Thoracic aorta (tissue), 2 donors: ENCODE data around the gene INHBE. TPM values are rescaled to one million over a fixed set of nuclear protein-coding genes. Genes with fewer than 3 reads are reported as not detected.

Experiments used
- ATAC-seq: fragments of 150-250 bp; one replicate; pipeline ENCODE4 v1.8.0; 2017; ENCODE audit warnings: low read depth; ENCODE audit not compliant: insufficient number of reproducible peaks, low FRiP score
- DNase-seq: peaks from one replicate; pipeline ENCODE4 v3.0.0-alpha.2; 2020; ENCODE audit warnings: low spot score
- H3K27ac ChIP-seq, 2 donors: fragments of 200-600 bp; sonication (generic); 1 replicate in 1 of 2; 2 replicates in 1 of 2; pipeline ENCODE4 v1.5.1; 2016; ENCODE audit warnings: mild to moderate bottlenecking in 2 of 2, moderate library complexity in 2 of 2
- H3K27me3 ChIP-seq: fragments of 200-600 bp; sonication (generic); replicated peaks from 2 replicates; pipeline ENCODE4 v1.6.0; 2016; ENCODE audit warnings: mild to moderate bottlenecking; ENCODE audit not compliant: insufficient read depth
- H3K36me3 ChIP-seq: fragments of 200-600 bp; sonication (generic); one replicate; pipeline ENCODE4 v1.5.1; 2016
- H3K4me1 ChIP-seq, 2 donors: fragments of 200-600 bp; sonication (generic); 1 replicate in 1 of 2; 2 replicates in 1 of 2; pipeline versions ENCODE4 v1.5.1 to v1.6.0; 2016; ENCODE audit warnings: low read depth in 2 of 2, mild to moderate bottlenecking in 1 of 2; ENCODE audit not compliant: control insufficient read depth in 1 of 2
- H3K4me3 ChIP-seq: fragments of 200-600 bp; sonication (generic); 2 replicates; pipeline ENCODE4 v1.5.1; 2016; ENCODE audit warnings: mild to moderate bottlenecking
- H3K9me3 ChIP-seq: fragments of 200-600 bp; sonication (generic); 2 replicates; pipeline ENCODE4 v1.5.1; 2016
- total RNA-seq, 2 donors: library from RNA; depleted of rRNA; stranded (reverse); fragments of >200 nt; gene quantifications; one replicate each; pipeline versions ENCODE4 v1.1.0 to v1.2.3, GENCODE V29; 2016
- TF ChIP-seq, protein P1 (sequence below): fragments of 200-600 bp; sonication (generic); IDR thresholded peaks from one replicate; pipeline ENCODE4 v1.5.1; 2019; ENCODE audit warnings: antibody characterized with exemption

The INHBE gene
- total RNA-seq, 2 donors from 2014 or later, result not detected

DNA sequence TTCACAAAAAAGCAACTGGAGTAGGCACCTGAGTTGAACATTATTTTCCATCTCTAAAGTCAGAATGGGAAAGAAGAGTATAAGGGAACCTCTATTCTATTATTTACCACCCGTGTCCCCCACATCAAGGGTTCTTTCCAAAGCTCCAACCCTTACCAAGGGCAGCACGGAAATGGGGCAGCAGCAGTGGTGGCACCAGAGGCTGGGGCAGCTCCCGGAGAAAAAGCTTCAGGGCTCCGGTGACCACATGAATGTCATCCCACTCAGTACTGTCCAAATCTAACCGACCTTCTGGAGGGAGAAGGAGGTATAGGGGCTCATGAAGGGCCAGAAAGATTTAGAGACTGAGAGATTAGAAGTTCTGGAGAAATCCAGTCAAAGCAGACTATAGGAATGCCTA lies 18.8 kb downstream of the INHBE start:
- TF ChIP-seq, protein P1, sequence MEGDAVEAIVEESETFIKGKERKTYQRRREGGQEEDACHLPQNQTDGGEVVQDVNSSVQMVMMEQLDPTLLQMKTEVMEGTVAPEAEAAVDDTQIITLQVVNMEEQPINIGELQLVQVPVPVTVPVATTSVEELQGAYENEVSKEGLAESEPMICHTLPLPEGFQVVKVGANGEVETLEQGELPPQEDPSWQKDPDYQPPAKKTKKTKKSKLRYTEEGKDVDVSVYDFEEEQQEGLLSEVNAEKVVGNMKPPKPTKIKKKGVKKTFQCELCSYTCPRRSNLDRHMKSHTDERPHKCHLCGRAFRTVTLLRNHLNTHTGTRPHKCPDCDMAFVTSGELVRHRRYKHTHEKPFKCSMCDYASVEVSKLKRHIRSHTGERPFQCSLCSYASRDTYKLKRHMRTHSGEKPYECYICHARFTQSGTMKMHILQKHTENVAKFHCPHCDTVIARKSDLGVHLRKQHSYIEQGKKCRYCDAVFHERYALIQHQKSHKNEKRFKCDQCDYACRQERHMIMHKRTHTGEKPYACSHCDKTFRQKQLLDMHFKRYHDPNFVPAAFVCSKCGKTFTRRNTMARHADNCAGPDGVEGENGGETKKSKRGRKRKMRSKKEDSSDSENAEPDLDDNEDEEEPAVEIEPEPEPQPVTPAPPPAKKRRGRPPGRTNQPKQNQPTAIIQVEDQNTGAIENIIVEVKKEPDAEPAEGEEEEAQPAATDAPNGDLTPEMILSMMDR, result no peak
- Histone ChIP-seq H3K4me1 (peaks cover 15 to 17% of the 10 kb centered on the region in 2 donors), H3K36me3 (no peaks in the 10 kb centered on the region), H3K27ac (no peak overlapping the region), H3K9me3 (no peaks in the 10 kb centered on the region), H3K4me3 (no peak overlapping the region), H3K27me3 (no peaks in the 10 kb centered on the region)
- no peak for DNase-seq
- ATAC-seq, result no peak

DNA sequence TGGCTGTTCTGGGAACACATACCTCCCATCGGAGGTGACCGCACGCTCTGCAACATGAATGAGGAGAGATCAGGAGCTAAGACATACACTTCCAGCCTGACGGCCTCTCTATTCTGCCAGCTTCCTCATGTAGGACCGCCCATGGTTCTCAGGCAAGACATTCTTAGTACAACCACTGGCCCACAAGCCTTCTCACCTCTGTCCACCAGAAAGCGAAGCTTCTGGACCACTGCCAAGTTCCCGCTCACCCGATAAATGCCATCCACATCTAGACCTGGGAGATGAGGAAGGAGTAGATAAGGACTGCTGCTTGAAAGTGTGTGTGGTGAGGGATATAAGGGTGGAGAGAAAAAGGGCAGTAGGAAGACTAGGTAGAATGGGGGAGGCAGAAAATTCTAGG lies 19.3 kb downstream of the INHBE start:
- DNase-seq, result no peak
- Histone ChIP-seq H3K4me1 (peaks cover 15 to 17% of the 10 kb centered on the region in 2 donors), H3K27ac (no peak overlapping the region), H3K9me3 (no peaks in the 10 kb centered on the region), H3K36me3 (no peaks in the 10 kb centered on the region), H3K27me3 (no peaks in the 10 kb centered on the region), H3K4me3 (no peak overlapping the region)
- no peak for ATAC-seq
- TF ChIP-seq, protein P1, result no peak

DNA sequence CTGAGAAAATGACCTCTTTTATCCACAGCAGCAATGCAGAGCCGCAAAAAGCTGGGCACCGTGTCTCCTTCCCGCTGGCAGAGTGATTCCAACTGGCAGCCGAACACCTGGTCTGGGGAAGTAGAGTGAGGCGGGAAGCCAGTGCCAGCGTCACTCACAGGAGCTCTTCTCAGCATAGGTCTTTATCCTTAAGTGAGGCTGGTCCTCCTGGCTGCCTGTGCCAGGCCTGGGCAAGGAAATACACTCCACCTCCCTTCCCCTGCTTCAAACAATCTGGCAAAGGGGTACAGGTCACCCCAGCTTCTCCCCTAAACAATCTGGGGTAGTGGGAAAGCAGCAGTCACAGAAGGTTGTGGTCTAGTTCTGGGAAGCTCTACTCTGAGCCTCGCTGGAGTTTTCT lies 19.8 kb downstream of the INHBE start:
- TF ChIP-seq, protein P1, result no peak
- peaks cover 15 to 17% of the 10 kb centered on the region in 2 donors for H3K4me1 ChIP-seq
- ATAC-seq (no peak), DNase-seq (no peak)
- no peaks in the 10 kb centered on the region for H3K27me3 ChIP-seq
- no peaks in the 10 kb centered on the region for H3K36me3 ChIP-seq
- H3K9me3 ChIP-seq, result no peaks in the 10 kb centered on the region
- H3K4me3 ChIP-seq, result peak overlapping the region; percentile 72
- no peak overlapping the region for H3K27ac ChIP-seq

DNA sequence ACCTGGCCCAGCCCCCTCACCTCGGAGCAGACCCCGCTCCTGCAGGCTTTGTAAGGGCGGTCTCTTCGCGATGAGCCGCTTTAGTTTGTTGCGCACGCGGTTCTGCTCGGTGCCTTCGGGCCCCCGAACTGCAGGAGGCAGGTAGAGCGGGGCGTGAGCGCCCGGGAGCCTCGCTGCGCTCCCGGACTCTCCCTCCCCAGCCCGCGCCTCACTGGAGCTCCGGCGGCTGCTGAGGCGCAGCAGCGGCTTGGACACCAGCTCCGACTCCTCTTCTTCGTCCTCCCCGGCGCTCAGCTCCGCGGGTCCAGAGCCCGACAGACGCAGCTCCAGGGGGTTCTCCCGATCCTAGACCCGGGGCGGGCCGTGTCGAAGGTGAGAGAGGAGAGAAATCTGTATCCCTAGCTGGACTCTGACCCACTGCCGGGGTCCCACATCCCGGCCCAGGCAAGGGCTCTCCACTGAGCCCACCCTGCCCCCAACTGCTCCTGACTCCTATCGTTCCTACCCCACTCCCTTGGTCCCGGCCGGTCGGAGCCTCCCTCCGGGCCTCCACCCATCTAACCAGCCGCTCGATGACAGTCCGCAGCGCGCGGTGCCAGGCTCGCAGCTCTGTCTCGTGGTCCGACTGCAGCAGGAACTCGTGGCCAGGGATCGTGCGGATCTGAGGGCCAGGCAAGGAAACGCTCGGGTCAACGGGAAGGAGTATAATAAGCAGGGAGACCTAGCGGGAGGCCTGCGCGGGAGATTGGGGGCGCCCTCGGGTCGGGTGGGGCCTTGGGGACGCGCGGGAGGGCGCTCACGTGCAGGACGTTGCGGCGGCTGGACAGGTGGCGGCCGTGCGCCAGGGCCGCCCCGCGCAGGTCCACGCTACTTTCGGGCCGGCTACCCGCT lies 20.4 kb downstream of the INHBE start:
- H3K27me3 ChIP-seq, result no peaks in the 10 kb centered on the region
- peak overlapping the region; percentile 72 for H3K4me3 ChIP-seq
- DNase-seq (no peak), ATAC-seq (no peak)
- H3K36me3 ChIP-seq, result no peaks in the 10 kb centered on the region
- no peaks in the 10 kb centered on the region for H3K9me3 ChIP-seq
- peaks cover 15 to 17% of the 10 kb centered on the region in 2 donors for H3K4me1 ChIP-seq
- TF ChIP-seq, protein P1, result no peak
- H3K27ac ChIP-seq, result no peak overlapping the region

DNA sequence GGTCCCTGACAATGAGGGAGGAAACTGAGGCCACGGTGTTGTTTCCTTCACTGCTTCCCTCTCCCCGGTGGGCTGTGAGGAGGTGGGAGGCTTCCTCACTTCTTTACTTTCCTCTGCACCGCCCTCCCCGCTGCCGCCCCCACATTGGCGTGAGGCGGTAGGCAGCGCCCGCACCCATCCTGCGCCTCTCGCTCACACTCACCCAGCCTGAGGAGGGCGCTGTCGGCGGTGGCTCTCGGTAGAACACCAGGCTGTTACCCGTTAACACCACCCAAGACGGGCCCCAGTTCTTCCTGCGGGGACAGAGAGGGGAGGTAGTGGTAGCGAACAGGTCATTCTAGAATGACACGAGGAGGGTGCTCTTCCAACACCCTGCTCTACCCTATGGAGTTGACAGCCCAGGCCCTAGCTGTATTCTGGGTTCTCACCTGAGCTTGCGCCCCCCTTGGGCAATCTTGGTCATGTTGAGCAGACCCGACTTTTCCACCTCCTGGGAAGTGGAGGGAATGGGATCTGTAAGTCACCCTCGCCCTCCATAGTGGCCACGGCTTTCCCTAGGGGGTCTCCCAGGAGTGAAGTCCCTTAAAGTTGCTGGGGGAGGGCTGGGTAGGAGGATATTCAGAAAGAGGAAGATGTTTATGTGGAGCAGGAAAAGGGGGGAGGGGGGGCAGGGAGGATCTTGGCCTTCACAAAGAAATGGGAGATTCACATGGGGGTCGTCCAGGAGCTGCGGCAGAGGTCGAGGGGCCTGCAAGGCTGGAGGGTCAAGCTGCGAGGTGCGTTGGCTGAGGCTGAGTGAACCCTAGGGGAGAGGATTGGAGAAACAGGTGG lies 21.3 kb downstream of the INHBE start:
- H3K27ac ChIP-seq, result no peak overlapping the region
- H3K4me1 ChIP-seq, result peaks cover 15 to 17% of the 10 kb centered on the region in 2 donors
- peak overlapping the region; percentile 72 for H3K4me3 ChIP-seq
- H3K9me3 ChIP-seq, result no peaks in the 10 kb centered on the region
- DNase-seq, result no peak
- no peaks in the 10 kb centered on the region for H3K36me3 ChIP-seq
- no peaks in the 10 kb centered on the region for H3K27me3 ChIP-seq
- TF ChIP-seq, protein P1, result peak; percentile 13
- no peak for ATAC-seq
